Liver (tissue), 9 donors: ENCODE results near the gene AMIGO1. TPM values are rescaled to one million over a fixed set of nuclear protein-coding genes. Genes with fewer than 3 reads are reported as not detected.

Experiments
- DNase-seq: peaks from one replicate; pipeline ENCODE4 v3.0.0-alpha.2; 2017; ENCODE audit warnings: low spot score
- H3K27ac ChIP-seq, 2 donors: one replicate each; pipeline ENCODE4 v1.7.0; 2013; ENCODE audit warnings: inconsistent platforms in 2 of 2, low read length in 2 of 2, control low read depth in 1 of 2, low read depth in 1 of 2, mild to moderate bottlenecking in 1 of 2
- H3K27me3 ChIP-seq, 4 donors: one replicate each; pipeline versions ENCODE4 v1.6.1 to v1.7.0; 2013; ENCODE audit warnings: low read length in 3 of 4, inconsistent platforms in 1 of 4, mild to moderate bottlenecking in 1 of 4, moderate library complexity in 1 of 4; ENCODE audit not compliant: control insufficient read depth in 4 of 4, insufficient read depth in 4 of 4
- H3K36me3 ChIP-seq, 4 donors: one replicate each; pipeline versions ENCODE4 v1.6.1 to v1.7.0; 2013; ENCODE audit warnings: low read length in 3 of 4, mild to moderate bottlenecking in 3 of 4, low read depth in 1 of 4, moderate library complexity in 1 of 4; ENCODE audit not compliant: control insufficient read depth in 4 of 4, insufficient read depth in 3 of 4
- H3K4me1 ChIP-seq, 4 donors: one replicate each; pipeline versions ENCODE4 v1.6.1 to v1.7.0; 2013; ENCODE audit warnings: low read length in 3 of 4, mild to moderate bottlenecking in 3 of 4, moderate library complexity in 1 of 4; ENCODE audit not compliant: control insufficient read depth in 4 of 4, insufficient read depth in 4 of 4
- H3K4me3 ChIP-seq, 3 donors: one replicate each; pipeline versions ENCODE4 v1.6.1 to v1.7.0; 2013; ENCODE audit warnings: low read length in 3 of 3, control low read depth in 1 of 3, low read depth in 1 of 3, mild to moderate bottlenecking in 1 of 3
- H3K9ac ChIP-seq, 2 donors: one replicate each; pipeline ENCODE4 v1.7.0; 2013; ENCODE audit warnings: low read length in 2 of 2, mild to moderate bottlenecking in 2 of 2, moderate library complexity in 2 of 2, control low read depth in 1 of 2, low read depth in 1 of 2
- H3K9me3 ChIP-seq, 4 donors: one replicate each; pipeline versions ENCODE4 v1.6.1 to v1.7.0; 2013; ENCODE audit warnings: low read length in 3 of 4; ENCODE audit not compliant: control insufficient read depth in 4 of 4
- ATF3 ChIP-seq: IDR thresholded peaks from 2 replicates; pipeline ENCODE4 v1.6.1; 2016; ENCODE audit warnings: antibody characterized with exemption
- CTCF ChIP-seq: fragments of 150-350 bp; IDR thresholded peaks from 2 replicates; pipeline ENCODE4 v1.5.1; 2017; ENCODE audit warnings: improper control_type of control experiment, low read depth, low read length; ENCODE audit not compliant: missing input control
- EGR1 ChIP-seq, 2 donors: IDR thresholded peaks; 2 replicates each; pipeline ENCODE4 v1.6.1; 2016 to 2018; ENCODE audit warnings: antibody characterized with exemption in 2 of 2, low read depth in 2 of 2
- FOXA2 ChIP-seq: IDR thresholded peaks from 2 replicates; pipeline ENCODE4 v1.6.1; 2016; ENCODE audit warnings: antibody characterized with exemption
- GABPA ChIP-seq, 2 donors: IDR thresholded peaks in 1 of 2; conservative IDR thresholded peaks in 1 of 2; 2 replicates each; pipeline ENCODE4 v1.6.1; 2016; ENCODE audit warnings: antibody characterized with exemption in 2 of 2, mild to moderate bottlenecking in 1 of 2, moderate library complexity in 1 of 2
- HNF4A ChIP-seq, 2 donors: conservative IDR thresholded peaks; 2 replicates each; pipeline ENCODE4 v1.6.1; 2016; ENCODE audit warnings: antibody characterized with exemption in 2 of 2, mild to moderate bottlenecking in 2 of 2
- HNF4G ChIP-seq: IDR thresholded peaks from 2 replicates; pipeline ENCODE4 v1.6.1; 2016; ENCODE audit warnings: antibody characterized with exemption
- JUND ChIP-seq, 2 donors: IDR thresholded peaks; 2 replicates each; pipeline ENCODE4 v1.6.1; 2016; ENCODE audit warnings: antibody characterized with exemption in 2 of 2
- RAD21 ChIP-seq, 2 donors: IDR thresholded peaks; 2 replicates each; pipeline ENCODE4 v1.6.1; 2016; ENCODE audit warnings: antibody characterized with exemption in 2 of 2, mild to moderate bottlenecking in 2 of 2
- REST ChIP-seq: IDR thresholded peaks from 2 replicates; pipeline ENCODE4 v1.6.1; 2016; ENCODE audit warnings: antibody characterized with exemption, mild to moderate bottlenecking
- SP1 ChIP-seq: IDR thresholded peaks from 2 replicates; pipeline ENCODE4 v1.6.1; 2018; ENCODE audit warnings: antibody characterized with exemption, mild to moderate bottlenecking
- ZBTB33 ChIP-seq: IDR thresholded peaks from 2 replicates; pipeline ENCODE4 v1.6.1; 2016; ENCODE audit warnings: antibody characterized with exemption
- WGBS: extraction: QIAGEN DNeasy Blood & Tissue Kit; methylation state at CpG from one replicate; pipeline ENCODE4 v1.1.7; 2013; 5-methylcytosine and 5-hydroxymethylcytosine counted together
- polyA plus RNA-seq, 2 donors: library from polyadenylated mRNA; stranded (reverse) in 1 of 2; unstranded in 1 of 2; fragments of 200-250 nt in 1 of 2; fragments of >200 nt in 1 of 2; fragmentation: Nextera tagmentation in 1 of 2; extraction: Ambion mirVana in 1 of 2; gene quantifications; one replicate each; pipeline versions ENCODE4 v1.2.1 to v1.2.3, GENCODE V29; 2013 to 2015
- total RNA-seq, 2 donors: library from RNA; depleted of rRNA; stranded (reverse); fragments of >200 nt; gene quantifications; one replicate each; pipeline ENCODE4 v1.2.3, GENCODE V29; 2014
- donor health status: healthy.
- donor health status: healthy.
- donor health status: healthy.
- donor health status: healthy.
- donor health status: healthy.

Gene AMIGO1
- total and polyA plus RNA-seq, 4 donors = 0.75 to 4.6 (median 1.9) TPM

- 17% methylated on average over 12 of the region's 12 CpGs for WGBS
- Histone ChIP-seq H3K27ac (no peak overlapping the region), H3K9me3 (no peaks in the 10 kb centered on the region), H3K9ac (peak overlapping the region in 1 of 2 donors; percentile 39), H3K4me3 (no peak overlapping the region), H3K4me1 (peaks cover 0 to 4% (median 1%) of the 10 kb centered on the region in 4 donors), H3K27me3 (no peaks in the 10 kb centered on the region), H3K36me3 (no peaks in the 10 kb centered on the region)
- TF ChIP-seq ZBTB33 (no peak), CTCF (peak; percentile 98), RAD21 (IDR thresholded peaks at IDR 0.05) (peak; percentile 84 to 92)
- peak; percentile 86 for DNase-seq
Measured at GRCh38 chr1:109532365-109533136, 23.0 kb upstream of the AMIGO1 start.

- no peak for DNase-seq
- no peak overlapping the region for H3K27ac ChIP-seq
- no peak overlapping the region for H3K9ac ChIP-seq
- H3K9me3 ChIP-seq = no peaks in the 10 kb centered on the region
- no peak overlapping the region for H3K4me3 ChIP-seq
- H3K27me3 ChIP-seq = no peaks in the 10 kb centered on the region
- TF ChIP-seq EGR1 (IDR thresholded peaks at IDR 0.05; ENCODE audit: low read depth in 2 of 2) = no peak
- TF ChIP-seq HNF4G = no peak
- no peak for TF ChIP-seq FOXA2
- TF ChIP-seq REST = no peak
- TF ChIP-seq ATF3 = no peak
- TF ChIP-seq GABPA (IDR thresholded peaks at IDR 0.05 in 1 of 2, conservative IDR thresholded peaks at IDR 0.05 in 1 of 2) = no peak
- TF ChIP-seq HNF4A (conservative IDR thresholded peaks at IDR 0.05) = no peak
- TF ChIP-seq SP1 = no peak
- no peak for TF ChIP-seq JUND (IDR thresholded peaks at IDR 0.05)
- 50% methylated on average over 16 of the region's 16 CpGs for WGBS
- peaks cover 0 to 4% (median 1%) of the 10 kb centered on the region in 4 donors for H3K4me1 ChIP-seq
- H3K36me3 ChIP-seq = no peaks in the 10 kb centered on the region
Measured at GRCh38 chr1:109531826-109532364, 22.4 kb upstream of the AMIGO1 start.
